ENCODE data around the gene MUC5AC. TPM values are rescaled to one million over a fixed set of nuclear protein-coding genes. Genes with fewer than 3 reads are reported as not detected.
"Not testable (repeated sequence)": the region's sequence is repeated elsewhere in the genome, so short reads cannot be mapped to it uniquely, and the experiment has no call there.

MUC5AC gene
- total RNA-seq, 1 experiment from 2014 or later = 51.2 TPM

DNA sequence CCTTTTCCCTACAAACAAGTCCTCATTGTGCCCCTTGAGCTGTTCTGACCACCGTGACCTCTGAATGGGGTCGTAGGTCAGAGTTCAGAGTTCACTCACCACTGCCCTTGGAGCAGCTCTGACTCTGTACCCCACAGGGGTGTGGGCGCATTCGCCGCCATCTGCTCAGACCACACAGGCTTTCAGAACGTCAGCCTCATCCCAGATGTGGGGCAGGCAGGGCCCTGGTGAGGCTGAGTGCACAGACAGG is 50.3 kb downstream of the MUC5AC start:
- Mint-ChIP-seq H3K27me3 (ENCODE audit: unreplicated experiment) (peaks cover 25% of the 10 kb centered on the region), H3K4me1 (ENCODE audit: low read depth, unreplicated experiment) (peaks cover 14% of the 10 kb centered on the region), H3K9me3 (ENCODE audit: low read depth, unreplicated experiment) (peaks cover 11% of the 10 kb centered on the region), H3K27ac (ENCODE audit: unreplicated experiment) (no peak overlapping the region), H3K36me3 (ENCODE audit: insufficient read depth, unreplicated experiment) (no peaks in the 10 kb centered on the region), H3K4me3 (ENCODE audit: low read depth, unreplicated experiment) (no peak overlapping the region)
- no TSS peak for BruUV-seq (replicated peaks)
- TF ChIP-seq, protein P1, sequence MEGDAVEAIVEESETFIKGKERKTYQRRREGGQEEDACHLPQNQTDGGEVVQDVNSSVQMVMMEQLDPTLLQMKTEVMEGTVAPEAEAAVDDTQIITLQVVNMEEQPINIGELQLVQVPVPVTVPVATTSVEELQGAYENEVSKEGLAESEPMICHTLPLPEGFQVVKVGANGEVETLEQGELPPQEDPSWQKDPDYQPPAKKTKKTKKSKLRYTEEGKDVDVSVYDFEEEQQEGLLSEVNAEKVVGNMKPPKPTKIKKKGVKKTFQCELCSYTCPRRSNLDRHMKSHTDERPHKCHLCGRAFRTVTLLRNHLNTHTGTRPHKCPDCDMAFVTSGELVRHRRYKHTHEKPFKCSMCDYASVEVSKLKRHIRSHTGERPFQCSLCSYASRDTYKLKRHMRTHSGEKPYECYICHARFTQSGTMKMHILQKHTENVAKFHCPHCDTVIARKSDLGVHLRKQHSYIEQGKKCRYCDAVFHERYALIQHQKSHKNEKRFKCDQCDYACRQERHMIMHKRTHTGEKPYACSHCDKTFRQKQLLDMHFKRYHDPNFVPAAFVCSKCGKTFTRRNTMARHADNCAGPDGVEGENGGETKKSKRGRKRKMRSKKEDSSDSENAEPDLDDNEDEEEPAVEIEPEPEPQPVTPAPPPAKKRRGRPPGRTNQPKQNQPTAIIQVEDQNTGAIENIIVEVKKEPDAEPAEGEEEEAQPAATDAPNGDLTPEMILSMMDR (IDR thresholded peaks at IDR 0.05; ENCODE audit: unreplicated experiment) = no peak
- no peak for DNase-seq
- intact Hi-C loops (cut with micrococcal nuclease; ENCODE audit: unreplicated experiment) = loop anchor here (10.0 kb wide), 1 partner anchor 93 kb away; no protein-coding TSS in a partner anchor
- CTCF ChIA-PET = interaction anchor here (0.5 kb wide), 1 partner anchor 105 kb away, joined by 4 read pairs; no protein-coding TSS in a partner anchor

DNA sequence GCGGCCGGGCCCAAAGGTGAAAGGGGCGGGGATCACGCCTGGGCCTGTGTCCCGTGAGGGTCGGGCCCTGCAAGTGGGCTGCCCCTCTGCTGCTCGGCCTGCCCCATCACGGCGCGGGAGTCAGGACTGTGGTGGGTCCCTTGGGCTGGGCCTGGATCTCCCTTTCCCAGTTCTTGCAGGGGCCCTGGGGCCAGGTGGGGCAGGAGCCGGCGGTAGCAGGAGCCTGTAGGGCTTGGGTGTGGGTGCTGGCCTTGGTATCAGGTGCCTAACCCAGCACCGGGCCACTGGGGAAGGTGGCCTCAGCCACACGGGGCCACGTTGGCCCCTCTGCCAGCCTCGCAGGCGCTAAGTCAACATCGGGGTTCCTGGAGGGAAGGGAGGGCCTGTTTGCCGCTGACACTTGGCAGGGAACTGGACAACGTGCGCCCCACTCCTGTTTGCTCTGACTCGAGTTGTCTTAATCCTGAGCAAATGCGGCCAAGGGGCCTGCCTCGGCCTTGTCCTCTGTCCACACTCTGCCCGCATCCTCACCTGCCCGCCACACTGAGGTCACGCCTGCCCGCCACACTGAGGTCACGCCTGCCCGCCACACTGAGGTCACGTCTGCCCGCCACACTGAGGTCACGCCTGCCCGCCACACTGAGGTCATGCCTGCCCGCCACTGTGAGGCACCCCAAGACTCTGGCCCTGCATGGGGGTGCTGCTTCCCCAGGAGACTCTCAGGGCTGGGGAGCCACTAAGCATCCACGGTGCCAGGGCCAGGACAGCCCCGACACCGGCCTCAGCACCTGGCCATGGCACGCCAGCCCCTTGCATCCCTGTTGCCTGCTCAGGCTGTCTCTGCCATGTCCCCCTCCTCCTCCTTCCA is 50.9 kb downstream of the MUC5AC start:
- no TSS peak for BruUV-seq (replicated peaks)
- TF ChIP-seq, protein P1 (IDR thresholded peaks at IDR 0.05; ENCODE audit: unreplicated experiment) = no peak
- peaks cover 25% of the 10 kb centered on the region for H3K27me3 Mint-ChIP-seq (ENCODE audit: unreplicated experiment)
- intact Hi-C loops (cut with micrococcal nuclease; ENCODE audit: unreplicated experiment) = loop anchor here (10.0 kb wide), 1 partner anchor 94 kb away; no protein-coding TSS in a partner anchor
- CTCF ChIA-PET = no interaction called here
- no peak overlapping the region for H3K27ac Mint-ChIP-seq (ENCODE audit: unreplicated experiment)
- peaks cover 11% of the 10 kb centered on the region for H3K9me3 Mint-ChIP-seq (ENCODE audit: low read depth, unreplicated experiment)
- H3K4me3 Mint-ChIP-seq (ENCODE audit: low read depth, unreplicated experiment) = no peak overlapping the region
- DNase-seq = no peak
- peaks cover 14% of the 10 kb centered on the region for H3K4me1 Mint-ChIP-seq (ENCODE audit: low read depth, unreplicated experiment)
- no peaks in the 10 kb centered on the region for H3K36me3 Mint-ChIP-seq (ENCODE audit: insufficient read depth, unreplicated experiment)

DNA sequence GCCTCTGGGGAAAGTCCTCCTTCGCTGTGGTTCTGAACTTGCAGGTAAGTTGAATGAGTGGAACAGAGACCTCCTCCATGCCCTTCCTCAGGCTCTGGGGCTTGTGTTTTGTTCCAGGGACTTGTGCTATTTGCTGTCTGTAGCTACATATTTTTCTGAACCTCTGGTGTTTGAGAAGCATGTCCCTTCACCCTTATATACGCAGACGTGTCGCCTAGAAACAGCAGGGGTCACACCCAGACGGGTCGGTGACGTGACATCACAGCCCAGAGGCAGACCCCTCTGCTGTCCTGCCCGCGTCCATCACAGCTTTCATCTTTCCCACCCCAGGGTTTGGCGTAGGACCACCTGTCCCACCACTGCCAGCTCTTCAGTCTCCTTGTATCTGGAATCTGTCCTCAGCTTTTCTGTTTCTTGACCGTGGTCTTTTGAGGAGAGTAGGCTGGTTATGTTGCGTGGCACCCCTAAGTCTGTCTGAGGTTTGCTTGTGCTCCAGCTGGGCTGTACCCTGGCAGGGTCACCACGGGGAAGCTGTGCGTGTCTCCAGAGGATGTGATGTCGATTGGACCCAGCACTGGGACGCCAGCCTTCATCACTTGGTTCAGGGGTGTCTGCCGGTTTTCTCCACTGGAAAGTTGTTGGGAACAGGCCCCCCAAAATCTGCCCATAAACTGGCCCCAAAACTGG is 51.8 kb downstream of the MUC5AC start:
- intact Hi-C loops (cut with micrococcal nuclease; ENCODE audit: unreplicated experiment) = loop anchor here (10.0 kb wide), 1 partner anchor 95 kb away; no protein-coding TSS in a partner anchor
- no peak overlapping the region for H3K4me3 Mint-ChIP-seq (ENCODE audit: low read depth, unreplicated experiment)
- peaks cover 25% of the 10 kb centered on the region for H3K27me3 Mint-ChIP-seq (ENCODE audit: unreplicated experiment)
- CTCF ChIA-PET = no interaction called here
- no TSS peak for BruUV-seq (replicated peaks)
- H3K36me3 Mint-ChIP-seq (ENCODE audit: insufficient read depth, unreplicated experiment) = no peaks in the 10 kb centered on the region
- H3K27ac Mint-ChIP-seq (ENCODE audit: unreplicated experiment) = no peak overlapping the region
- H3K4me1 Mint-ChIP-seq (ENCODE audit: low read depth, unreplicated experiment) = peaks cover 13% of the 10 kb centered on the region
- no peak for DNase-seq
- TF ChIP-seq, protein P1 (IDR thresholded peaks at IDR 0.05; ENCODE audit: unreplicated experiment) = no peak
- H3K9me3 Mint-ChIP-seq (ENCODE audit: low read depth, unreplicated experiment) = peaks cover 11% of the 10 kb centered on the region

DNA sequence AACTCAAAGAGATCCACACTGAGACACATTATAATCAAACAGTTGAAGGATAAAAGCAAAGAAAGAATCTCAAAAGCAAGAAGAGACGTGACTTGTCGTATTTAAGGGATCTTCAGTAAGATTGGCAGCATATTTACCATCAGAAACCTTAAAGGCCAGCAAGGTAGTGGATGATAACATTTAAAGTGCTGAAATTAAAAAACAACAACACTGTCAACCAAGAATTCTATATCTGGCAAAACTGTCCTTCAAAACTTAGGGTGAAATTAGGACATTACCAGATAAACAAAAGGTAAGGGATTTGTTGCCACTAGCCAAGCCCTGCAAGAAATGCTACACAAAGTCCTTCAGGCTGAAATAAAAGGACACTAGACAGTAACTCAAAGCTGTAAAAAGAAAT is 54.1 kb downstream of the MUC5AC start:
- Mint-ChIP-seq H3K4me1 (ENCODE audit: low read depth, unreplicated experiment) (no peaks in the 10 kb centered on the region), H3K9me3 (ENCODE audit: low read depth, unreplicated experiment) (peaks cover 11% of the 10 kb centered on the region), H3K36me3 (ENCODE audit: insufficient read depth, unreplicated experiment) (no peaks in the 10 kb centered on the region), H3K27me3 (ENCODE audit: unreplicated experiment) (peaks cover 25% of the 10 kb centered on the region), H3K4me3 (ENCODE audit: low read depth, unreplicated experiment) (no peak overlapping the region), H3K27ac (ENCODE audit: unreplicated experiment) (no peak overlapping the region)
- no TSS peak for BruUV-seq (replicated peaks)
- no peak for DNase-seq
- intact Hi-C loops (cut with micrococcal nuclease; ENCODE audit: unreplicated experiment) = no loop called here
- TF ChIP-seq, protein P1 (IDR thresholded peaks at IDR 0.05; ENCODE audit: unreplicated experiment) = no peak
- CTCF ChIA-PET = no interaction called here

DNA sequence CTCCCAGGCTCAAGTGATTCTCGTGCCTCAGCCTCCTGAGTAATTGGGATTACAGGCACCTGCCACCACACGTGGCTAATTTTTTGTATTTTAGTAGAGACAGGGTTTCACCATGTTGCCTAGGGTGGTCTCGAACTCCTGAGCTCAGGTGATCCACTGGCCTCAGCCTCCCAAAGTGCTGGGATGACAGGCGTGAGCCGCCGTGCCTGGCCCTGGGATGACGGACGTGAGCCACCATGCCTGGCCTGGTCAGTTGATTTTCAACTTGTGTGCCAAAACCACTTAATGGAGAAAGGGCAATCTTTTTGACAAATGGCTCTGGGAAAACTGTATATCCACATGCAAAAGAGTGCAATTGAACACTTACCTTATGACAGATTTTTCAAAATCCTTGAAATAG is 58.1 kb downstream of the MUC5AC start:
- H3K27ac Mint-ChIP-seq (ENCODE audit: unreplicated experiment); H3K4me1 Mint-ChIP-seq (ENCODE audit: low read depth, unreplicated experiment); intact Hi-C loops (cut with micrococcal nuclease; ENCODE audit: unreplicated experiment); H3K4me3 Mint-ChIP-seq (ENCODE audit: low read depth, unreplicated experiment); H3K9me3 Mint-ChIP-seq (ENCODE audit: low read depth, unreplicated experiment); DNase-seq; H3K36me3 Mint-ChIP-seq (ENCODE audit: insufficient read depth, unreplicated experiment); CTCF ChIA-PET; BruUV-seq (replicated peaks): not testable (repeated sequence)
- peaks cover 26% of the 10 kb centered on the region for H3K27me3 Mint-ChIP-seq (ENCODE audit: unreplicated experiment)
